Mesothelial cell of epicardium (in vitro differentiated cells): ENCODE measurements around the gene RAP1A. TPM values are rescaled to one million over a fixed set of nuclear protein-coding genes. Genes with fewer than 3 reads are reported as not detected.

Experiments
- DNase-seq, 2 experiments: peaks; one replicate each; pipeline ENCODE4 v3.0.0; 2021; ENCODE audit warnings: low spot score in 2 of 2; ENCODE audit not compliant: unreplicated experiment in 2 of 2
- H3K27ac Mint-ChIP-seq: 2 replicates; pipeline ENCODE4 v1.8.0; 2021; ENCODE audit warnings: mixed read lengths
- H3K27me3 Mint-ChIP-seq: 2 replicates; pipeline ENCODE4 v1.8.0; 2021; ENCODE audit warnings: low read depth, mixed read lengths
- H3K36me3 Mint-ChIP-seq: 2 replicates; pipeline ENCODE4 v1.8.0; 2021; ENCODE audit warnings: mixed read lengths
- H3K4me1 Mint-ChIP-seq: 2 replicates; pipeline ENCODE4 v1.8.0; 2021; ENCODE audit warnings: mixed read lengths
- H3K4me3 Mint-ChIP-seq: 2 replicates; pipeline ENCODE4 v1.8.0; 2021; ENCODE audit warnings: mild to moderate bottlenecking, moderate library complexity, mixed read lengths
- H3K9me3 Mint-ChIP-seq: 2 replicates; pipeline ENCODE4 v1.8.0; 2021; ENCODE audit warnings: mixed read lengths
- CTCF ChIP-seq: fragments of 200-600 bp; sonication (generic); IDR thresholded peaks from one replicate; pipeline ENCODE4 v1.5.0; 2021; ENCODE audit warnings: antibody characterized with exemption; ENCODE audit not compliant: unreplicated experiment
- total RNA-seq: library from RNA; stranded (reverse); gene quantifications from 3 replicates; pipeline ENCODE4 v1.2.1, GENCODE V29; 2021

RAP1A gene
- total RNA-seq, 1 donor from 2014 or later, result 28.3 TPM

DNA sequence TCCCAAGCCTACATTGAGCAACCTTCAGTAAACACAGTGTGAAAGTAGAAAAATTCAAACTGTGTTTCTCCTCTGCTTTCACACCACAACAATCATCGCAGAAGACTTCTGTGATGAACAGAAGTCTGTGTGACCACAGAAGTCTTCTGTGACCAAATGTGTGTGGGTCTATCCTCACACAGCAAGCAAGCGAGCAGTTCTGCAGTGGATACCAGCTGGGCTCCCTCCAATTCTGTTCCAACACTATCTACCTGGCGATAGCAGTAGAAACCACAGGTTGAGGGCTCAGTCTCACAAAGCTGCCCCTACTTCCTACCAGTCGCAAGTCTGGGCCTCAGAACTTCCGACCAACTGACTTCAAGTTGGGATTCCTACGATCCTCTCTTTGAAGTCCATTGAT lies 21.0 kb upstream of the RAP1A start:
- peaks cover 5% of the 10 kb centered on the region for H3K4me1 Mint-ChIP-seq
- H3K4me3 Mint-ChIP-seq, result no peak overlapping the region
- no peaks in the 10 kb centered on the region for H3K36me3 Mint-ChIP-seq
- no peaks in the 10 kb centered on the region for H3K9me3 Mint-ChIP-seq
- H3K27ac Mint-ChIP-seq, result no peak overlapping the region
- DNase-seq, result no peak
- H3K27me3 Mint-ChIP-seq, result peaks cover 2% of the 10 kb centered on the region
- TF ChIP-seq CTCF, result no peak

DNA sequence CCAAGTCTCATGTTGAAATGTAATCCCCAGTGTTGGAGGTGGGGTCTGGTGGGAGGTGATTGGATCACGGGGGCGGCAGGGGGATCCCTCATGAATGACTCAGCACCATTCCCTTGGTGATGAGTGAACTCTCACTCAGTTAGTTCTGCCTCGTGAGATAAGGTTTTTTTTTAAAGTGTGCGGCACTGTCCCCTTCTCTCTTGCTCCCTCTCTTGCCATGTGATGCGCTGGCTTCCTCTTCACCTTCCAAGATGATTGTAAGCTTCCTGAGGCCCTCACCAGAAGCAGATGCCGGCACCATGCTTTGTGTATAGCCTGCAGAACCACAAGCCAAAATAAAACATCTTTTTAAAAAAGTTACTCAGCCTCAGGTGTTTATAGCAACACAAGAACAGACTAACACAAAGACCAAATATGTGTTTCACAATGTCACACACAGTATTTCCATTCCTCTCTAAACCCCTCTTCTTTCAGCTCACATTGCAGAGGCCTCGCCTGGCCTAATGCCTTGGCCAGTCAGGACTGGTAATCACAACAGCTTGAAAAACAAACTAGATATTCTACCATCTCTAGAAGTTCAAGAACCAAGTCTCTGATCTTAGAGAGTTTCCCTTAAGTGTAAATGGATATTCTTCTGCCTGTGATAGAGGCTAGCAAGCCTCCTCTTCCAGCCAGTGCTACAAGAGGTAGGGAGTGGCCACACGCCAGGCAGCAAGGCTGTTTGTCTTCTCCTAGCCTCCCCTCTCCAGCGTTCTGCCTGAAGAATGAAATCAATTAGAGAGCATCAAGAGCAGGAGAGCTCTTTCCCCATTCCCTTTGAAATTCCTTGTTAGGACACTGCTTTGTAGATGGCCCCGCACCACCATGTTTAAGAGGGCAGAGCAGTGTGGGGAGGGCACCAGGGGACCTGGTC lies 19.6 kb upstream of the RAP1A start:
- H3K4me1 Mint-ChIP-seq, result no peaks in the 10 kb centered on the region
- H3K4me3 Mint-ChIP-seq, result no peak overlapping the region

DNA sequence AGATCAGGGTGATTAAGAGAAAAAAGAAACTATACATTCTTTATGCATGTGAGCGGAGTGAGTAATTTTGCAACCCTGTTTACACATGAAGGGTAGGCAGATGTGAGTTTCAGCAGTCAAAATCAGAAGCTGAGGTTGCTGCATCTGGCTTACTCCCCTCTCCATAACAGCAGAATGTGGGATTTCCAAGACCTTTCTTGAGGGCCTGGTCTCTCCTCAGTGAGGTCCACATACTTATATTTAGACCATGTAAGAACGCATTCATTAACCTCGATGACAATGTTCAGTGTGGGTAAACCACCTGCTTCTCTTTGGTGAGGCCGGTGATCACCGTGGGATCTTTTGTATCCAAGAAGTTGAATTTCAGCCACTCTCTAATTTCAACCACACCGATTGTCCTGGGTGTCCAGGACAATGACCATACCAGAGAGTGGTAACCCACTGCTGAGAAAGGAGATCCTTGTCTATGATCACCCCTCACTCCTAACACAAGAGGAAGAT lies 18.7 kb upstream of the RAP1A start:
- Mint-ChIP-seq H3K9me3 (no peaks in the 10 kb centered on the region), H3K36me3 (no peaks in the 10 kb centered on the region), H3K4me3 (no peak overlapping the region), H3K27me3 (peaks cover 2% of the 10 kb centered on the region), H3K4me1 (no peaks in the 10 kb centered on the region), H3K27ac (no peak overlapping the region)
- no peak for DNase-seq
- TF ChIP-seq CTCF, result no peak

More for the DNA sequence above, 19.6 kb upstream of the RAP1A start:
- Mint-ChIP-seq H3K9me3 (no peaks in the 10 kb centered on the region), H3K36me3 (no peaks in the 10 kb centered on the region), H3K27ac (no peak overlapping the region), H3K27me3 (peaks cover 2% of the 10 kb centered on the region)
- no peak for TF ChIP-seq CTCF
- DNase-seq, result no peak

GRCh38 chr1:111602302-111602701 lies 17.3 kb upstream of the RAP1A start:
- Mint-ChIP-seq H3K9me3 (no peaks in the 10 kb centered on the region), H3K4me3 (no peak overlapping the region)
- no peak for DNase-seq

GRCh38 chr1:111602974-111603373 lies 16.6 kb upstream of the RAP1A start:
- Mint-ChIP-seq H3K4me1 (no peaks in the 10 kb centered on the region), H3K27ac (no peak overlapping the region), H3K36me3 (no peaks in the 10 kb centered on the region), H3K4me3 (no peak overlapping the region), H3K27me3 (peaks cover 2% of the 10 kb centered on the region), H3K9me3 (no peaks in the 10 kb centered on the region)
- no peak for TF ChIP-seq CTCF
- DNase-seq, result no peak

More at GRCh38 chr1:111602302-111602701, 17.3 kb upstream of the RAP1A start:
- no peaks in the 10 kb centered on the region for H3K4me1 Mint-ChIP-seq
- no peak overlapping the region for H3K27ac Mint-ChIP-seq
- no peaks in the 10 kb centered on the region for H3K36me3 Mint-ChIP-seq
- no peak for TF ChIP-seq CTCF
- peaks cover 2% of the 10 kb centered on the region for H3K27me3 Mint-ChIP-seq
